ENCODE data around the gene LDLRAD4.

The LDLRAD4 gene

DNA sequence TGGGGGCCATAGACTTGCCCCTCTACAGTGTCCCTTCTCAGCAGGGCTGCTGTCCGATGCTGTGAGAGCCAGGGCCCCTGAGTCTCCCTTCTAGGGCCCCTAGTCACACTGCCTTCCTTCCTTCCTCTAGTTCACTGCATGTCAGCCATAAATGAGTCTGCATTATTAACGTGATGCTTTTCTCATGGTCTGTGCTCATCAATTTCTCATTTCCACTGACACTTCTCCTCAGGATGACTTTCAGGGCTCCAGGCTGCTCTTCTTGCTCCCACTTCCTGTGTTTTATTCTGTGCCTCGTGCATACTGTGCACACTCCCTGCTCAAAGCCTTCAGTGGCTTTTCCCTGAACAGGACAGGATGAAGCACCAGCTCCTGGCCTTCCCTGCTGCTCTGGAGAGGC lies 361.3 kb downstream of the LDLRAD4 start:
- Histone ChIP-seq H3K27ac (replicated peaks) (no peak overlapping the region), H3K4me3 (replicated peaks; ENCODE audit: insufficient read depth, low read length) (no peak overlapping the region), H3K27me3 (ENCODE audit: insufficient read depth, poor library complexity, severe bottlenecking) (no peaks in the 10 kb centered on the region)
- TF ChIP-seq SPI1 (IDR thresholded peaks at IDR 0.05; ENCODE audit: borderline replicate concordance, low read depth) (no peak), GABPA (IDR thresholded peaks at IDR 0.05; ENCODE audit: low read depth) (no peak)
- TF ChIP-seq, protein P1, sequence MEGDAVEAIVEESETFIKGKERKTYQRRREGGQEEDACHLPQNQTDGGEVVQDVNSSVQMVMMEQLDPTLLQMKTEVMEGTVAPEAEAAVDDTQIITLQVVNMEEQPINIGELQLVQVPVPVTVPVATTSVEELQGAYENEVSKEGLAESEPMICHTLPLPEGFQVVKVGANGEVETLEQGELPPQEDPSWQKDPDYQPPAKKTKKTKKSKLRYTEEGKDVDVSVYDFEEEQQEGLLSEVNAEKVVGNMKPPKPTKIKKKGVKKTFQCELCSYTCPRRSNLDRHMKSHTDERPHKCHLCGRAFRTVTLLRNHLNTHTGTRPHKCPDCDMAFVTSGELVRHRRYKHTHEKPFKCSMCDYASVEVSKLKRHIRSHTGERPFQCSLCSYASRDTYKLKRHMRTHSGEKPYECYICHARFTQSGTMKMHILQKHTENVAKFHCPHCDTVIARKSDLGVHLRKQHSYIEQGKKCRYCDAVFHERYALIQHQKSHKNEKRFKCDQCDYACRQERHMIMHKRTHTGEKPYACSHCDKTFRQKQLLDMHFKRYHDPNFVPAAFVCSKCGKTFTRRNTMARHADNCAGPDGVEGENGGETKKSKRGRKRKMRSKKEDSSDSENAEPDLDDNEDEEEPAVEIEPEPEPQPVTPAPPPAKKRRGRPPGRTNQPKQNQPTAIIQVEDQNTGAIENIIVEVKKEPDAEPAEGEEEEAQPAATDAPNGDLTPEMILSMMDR (IDR thresholded peaks at IDR 0.05; ENCODE audit: insufficient read depth, low read length), result no peak
- TF ChIP-seq, protein P2, sequence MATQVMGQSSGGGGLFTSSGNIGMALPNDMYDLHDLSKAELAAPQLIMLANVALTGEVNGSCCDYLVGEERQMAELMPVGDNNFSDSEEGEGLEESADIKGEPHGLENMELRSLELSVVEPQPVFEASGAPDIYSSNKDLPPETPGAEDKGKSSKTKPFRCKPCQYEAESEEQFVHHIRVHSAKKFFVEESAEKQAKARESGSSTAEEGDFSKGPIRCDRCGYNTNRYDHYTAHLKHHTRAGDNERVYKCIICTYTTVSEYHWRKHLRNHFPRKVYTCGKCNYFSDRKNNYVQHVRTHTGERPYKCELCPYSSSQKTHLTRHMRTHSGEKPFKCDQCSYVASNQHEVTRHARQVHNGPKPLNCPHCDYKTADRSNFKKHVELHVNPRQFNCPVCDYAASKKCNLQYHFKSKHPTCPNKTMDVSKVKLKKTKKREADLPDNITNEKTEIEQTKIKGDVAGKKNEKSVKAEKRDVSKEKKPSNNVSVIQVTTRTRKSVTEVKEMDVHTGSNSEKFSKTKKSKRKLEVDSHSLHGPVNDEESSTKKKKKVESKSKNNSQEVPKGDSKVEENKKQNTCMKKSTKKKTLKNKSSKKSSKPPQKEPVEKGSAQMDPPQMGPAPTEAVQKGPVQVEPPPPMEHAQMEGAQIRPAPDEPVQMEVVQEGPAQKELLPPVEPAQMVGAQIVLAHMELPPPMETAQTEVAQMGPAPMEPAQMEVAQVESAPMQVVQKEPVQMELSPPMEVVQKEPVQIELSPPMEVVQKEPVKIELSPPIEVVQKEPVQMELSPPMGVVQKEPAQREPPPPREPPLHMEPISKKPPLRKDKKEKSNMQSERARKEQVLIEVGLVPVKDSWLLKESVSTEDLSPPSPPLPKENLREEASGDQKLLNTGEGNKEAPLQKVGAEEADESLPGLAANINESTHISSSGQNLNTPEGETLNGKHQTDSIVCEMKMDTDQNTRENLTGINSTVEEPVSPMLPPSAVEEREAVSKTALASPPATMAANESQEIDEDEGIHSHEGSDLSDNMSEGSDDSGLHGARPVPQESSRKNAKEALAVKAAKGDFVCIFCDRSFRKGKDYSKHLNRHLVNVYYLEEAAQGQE (IDR thresholded peaks at IDR 0.05; ENCODE audit: insufficient replicate concordance, low read depth), result no peak
- DNase-seq (ENCODE audit: low read depth in 1 of 2, low spot score in 1 of 2), result no peak

DNA sequence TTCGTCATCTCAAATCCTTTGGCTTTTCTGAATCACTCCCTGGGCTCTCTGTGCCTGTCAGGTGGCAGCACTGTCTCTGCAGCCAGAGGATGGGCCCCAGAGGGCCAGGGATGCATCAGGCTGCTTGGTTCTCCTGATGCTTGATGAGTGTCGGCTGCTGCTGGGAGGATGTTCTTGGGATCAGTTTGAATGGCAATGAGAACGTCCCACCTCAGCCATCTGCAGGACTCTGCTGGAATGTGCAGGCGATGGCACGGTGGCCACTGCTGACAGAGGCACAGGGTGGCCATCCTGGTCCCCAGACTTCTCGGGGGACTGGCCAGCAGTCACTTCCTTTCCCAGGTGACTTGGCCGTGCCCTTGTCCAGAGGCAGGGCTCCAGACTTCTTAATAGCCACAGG lies 361.8 kb downstream of the LDLRAD4 start:
- H3K27ac ChIP-seq (replicated peaks), result no peak overlapping the region
- no peak for TF ChIP-seq SPI1 (IDR thresholded peaks at IDR 0.05; ENCODE audit: borderline replicate concordance, low read depth)
- TF ChIP-seq, protein P1 (IDR thresholded peaks at IDR 0.05; ENCODE audit: insufficient read depth, low read length), result no peak
- TF ChIP-seq, protein P2 (IDR thresholded peaks at IDR 0.05; ENCODE audit: insufficient replicate concordance, low read depth), result no peak
- TF ChIP-seq GABPA (IDR thresholded peaks at IDR 0.05; ENCODE audit: low read depth), result no peak
- no peak for TF ChIP-seq POLR2AphosphoS5 (IDR thresholded peaks at IDR 0.05; ENCODE audit: low read depth)
- no peak for DNase-seq (ENCODE audit: low read depth in 1 of 2, low spot score in 1 of 2)
- no peaks in the 10 kb centered on the region for H3K27me3 ChIP-seq (ENCODE audit: insufficient read depth, poor library complexity, severe bottlenecking)
- no peak overlapping the region for H3K4me3 ChIP-seq (replicated peaks; ENCODE audit: insufficient read depth, low read length)

DNA sequence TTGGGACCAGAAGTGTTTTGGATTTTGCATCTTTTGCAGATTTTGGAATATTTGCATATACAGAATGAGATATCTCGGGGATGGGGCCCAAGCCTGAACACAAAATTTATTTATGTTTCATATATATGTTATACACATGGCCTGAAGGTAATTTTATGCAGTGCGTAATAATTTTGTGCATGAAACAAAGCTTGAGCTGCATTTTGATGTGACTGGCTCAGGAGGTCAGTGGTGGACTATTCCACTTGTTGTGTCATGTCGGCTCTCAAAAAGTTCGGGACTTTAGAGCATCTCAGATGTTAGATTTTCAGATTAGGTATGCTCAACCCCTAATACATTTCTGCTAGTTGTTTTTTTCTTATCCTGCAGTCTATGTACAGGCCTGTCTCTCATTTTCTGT lies 362.4 kb downstream of the LDLRAD4 start:
- TF ChIP-seq GABPA (IDR thresholded peaks at IDR 0.05; ENCODE audit: low read depth) (no peak), SPI1 (IDR thresholded peaks at IDR 0.05; ENCODE audit: borderline replicate concordance, low read depth) (no peak), POLR2AphosphoS5 (IDR thresholded peaks at IDR 0.05; ENCODE audit: low read depth) (no peak)
- TF ChIP-seq, protein P2 (IDR thresholded peaks at IDR 0.05; ENCODE audit: insufficient replicate concordance, low read depth), result no peak
- TF ChIP-seq, protein P1 (IDR thresholded peaks at IDR 0.05; ENCODE audit: insufficient read depth, low read length), result no peak
- Histone ChIP-seq H3K27me3 (ENCODE audit: insufficient read depth, poor library complexity, severe bottlenecking) (no peaks in the 10 kb centered on the region), H3K4me3 (replicated peaks; ENCODE audit: insufficient read depth, low read length) (no peak overlapping the region), H3K27ac (replicated peaks) (no peak overlapping the region)
- DNase-seq (ENCODE audit: low read depth in 1 of 2, low spot score in 1 of 2), result no peak

Measured in HL-60 (cell line).